Cardiac muscle cell (in vitro differentiated cells and primary cell): ENCODE results near the gene KLK14. TPM values are rescaled to one million over a fixed set of nuclear protein-coding genes. Genes with fewer than 3 reads are reported as not detected.
A peak's percentile ranks its signal among the peaks of the same experiment; 100 is the strongest.

Source experiments
- DNase-seq, 2 donors: peaks; one replicate each; pipeline versions ENCODE4 v3.0.0 to v3.0.0-alpha.2; 2010 to 2017; ENCODE audit warnings: low read depth in 1 of 2, low spot score in 1 of 2
- H3K27ac ChIP-seq: fragments of 200-600 bp; sonication (generic); 2 replicates; pipeline ENCODE4 v1.5.1; 2016
- H3K27me3 ChIP-seq: fragments of 200-600 bp; sonication (generic); 2 replicates; pipeline ENCODE4 v1.6.0; 2016; ENCODE audit warnings: control low read depth
- H3K36me3 ChIP-seq: fragments of 200-600 bp; sonication (generic); 2 replicates; pipeline ENCODE4 v1.5.1; 2016; ENCODE audit warnings: control low read depth
- H3K4me1 ChIP-seq: fragments of 200-600 bp; sonication (generic); 2 replicates; pipeline ENCODE4 v1.8.1; 2017; ENCODE audit warnings: low read depth, mild to moderate bottlenecking, mixed run types
- H3K4me3 ChIP-seq: fragments of 200-600 bp; sonication (generic); 2 replicates; pipeline ENCODE4 v1.5.1; 2016; ENCODE audit warnings: mild to moderate bottlenecking
- H3K9me3 ChIP-seq: fragments of 200-600 bp; sonication (generic); 2 replicates; pipeline ENCODE4 v1.5.1; 2017; ENCODE audit warnings: low read depth, mild to moderate bottlenecking, control low read depth
- CTCF ChIP-seq: IDR thresholded peaks from 2 replicates; pipeline ENCODE4 v1.5.1; 2012; ENCODE audit warnings: low read depth, mild to moderate bottlenecking, low read length
- polyA plus RNA-seq: library from polyadenylated mRNA; unstranded; fragments of >200 nt; fragmentation: Nextera tagmentation; extraction: Ambion mirVana; gene quantifications from 2 replicates; pipeline ENCODE4 v1.2.1, GENCODE V29; 2016
- total RNA-seq: library from RNA; depleted of rRNA; stranded (reverse); fragments of >200 nt; gene quantifications from 2 replicates; pipeline ENCODE4 v1.2.3, GENCODE V29; 2016

Gene KLK14
- total and polyA plus RNA-seq, 2 experiments from 2014 or later, result 0.24 TPM; not detected in 1

- no peaks in the 10 kb centered on the region for H3K36me3 ChIP-seq
- H3K4me3 ChIP-seq, result no peak overlapping the region
- no peaks in the 10 kb centered on the region for H3K4me1 ChIP-seq
- DNase-seq, result no peak
- no peaks in the 10 kb centered on the region for H3K9me3 ChIP-seq
- H3K27me3 ChIP-seq, result peaks cover 6% of the 10 kb centered on the region
- H3K27ac ChIP-seq, result no peak overlapping the region
- TF ChIP-seq CTCF, result no peak
Measured at GRCh38 chr19:51119101-51119500, 36.4 kb upstream of the KLK14 start.

DNA sequence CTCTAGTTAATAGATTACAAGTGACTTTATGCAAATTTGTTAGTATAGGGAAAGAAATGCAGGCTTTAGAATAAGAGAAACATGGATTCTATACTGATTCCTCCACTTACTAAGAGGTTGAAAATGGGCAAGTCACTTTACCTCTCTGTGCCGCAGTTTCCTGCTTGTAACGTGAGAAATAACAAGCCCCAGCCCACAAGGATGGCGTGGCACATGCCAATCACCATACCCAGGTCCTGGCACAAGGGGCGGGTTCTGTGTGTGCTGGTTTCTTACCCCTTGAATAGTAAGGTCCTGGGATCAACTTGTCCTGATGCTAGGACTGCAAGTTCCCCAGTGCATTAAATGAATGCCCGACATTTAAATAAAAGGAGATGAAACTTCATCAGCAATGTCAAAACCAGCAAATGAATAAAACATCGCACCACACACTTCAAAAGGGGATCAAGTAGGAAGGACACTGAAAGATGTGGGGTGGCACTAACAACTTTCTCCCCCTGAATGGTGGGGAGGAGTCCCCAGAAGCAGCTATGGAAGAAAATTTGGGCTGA is 34.1 kb upstream of the KLK14 start:
- no peak for TF ChIP-seq CTCF
- no peak overlapping the region for H3K4me3 ChIP-seq
- no peaks in the 10 kb centered on the region for H3K9me3 ChIP-seq
- no peak for DNase-seq
- H3K36me3 ChIP-seq, result no peaks in the 10 kb centered on the region
- no peak overlapping the region for H3K27ac ChIP-seq
- no peaks in the 10 kb centered on the region for H3K4me1 ChIP-seq
- peaks cover 8% of the 10 kb centered on the region for H3K27me3 ChIP-seq

GRCh38 chr19:51114087-51114729 is 31.5 kb upstream of the KLK14 start:
- no peak overlapping the region for H3K4me3 ChIP-seq
- no peaks in the 10 kb centered on the region for H3K4me1 ChIP-seq
- H3K9me3 ChIP-seq, result no peaks in the 10 kb centered on the region
- H3K36me3 ChIP-seq, result no peaks in the 10 kb centered on the region
- H3K27me3 ChIP-seq, result peaks cover 8% of the 10 kb centered on the region
- DNase-seq, result no peak
- no peak overlapping the region for H3K27ac ChIP-seq
- no peak for TF ChIP-seq CTCF

GRCh38 chr19:51111606-51112005 is 28.9 kb upstream of the KLK14 start:
- H3K27ac ChIP-seq, result no peak overlapping the region
- no peaks in the 10 kb centered on the region for H3K4me1 ChIP-seq
- no peak overlapping the region for H3K4me3 ChIP-seq
- TF ChIP-seq CTCF, result peak; percentile 34
- H3K36me3 ChIP-seq, result no peaks in the 10 kb centered on the region
- no peak for DNase-seq
- H3K9me3 ChIP-seq, result no peaks in the 10 kb centered on the region
- H3K27me3 ChIP-seq, result peaks cover 4% of the 10 kb centered on the region

DNA sequence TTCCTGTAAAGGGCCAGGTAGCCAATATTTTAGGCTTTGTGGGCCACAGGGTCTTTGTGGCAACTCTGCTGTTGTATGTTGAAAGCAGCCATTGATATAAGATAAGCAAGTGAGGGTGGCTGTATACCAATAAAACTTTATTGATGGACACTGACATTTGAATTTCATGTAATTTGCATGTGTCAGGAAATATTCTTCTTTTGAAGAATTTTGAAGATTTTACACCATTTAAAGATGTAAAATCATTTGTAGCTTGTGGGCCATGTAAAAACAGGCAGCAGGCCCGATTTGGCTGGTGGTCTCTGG is 27.9 kb upstream of the KLK14 start:
- Histone ChIP-seq H3K4me3 (no peak overlapping the region), H3K36me3 (no peaks in the 10 kb centered on the region), H3K27me3 (peaks cover 3% of the 10 kb centered on the region), H3K27ac (no peak overlapping the region), H3K9me3 (no peaks in the 10 kb centered on the region), H3K4me1 (no peaks in the 10 kb centered on the region)
- TF ChIP-seq CTCF, result no peak
- DNase-seq, result no peak

DNA sequence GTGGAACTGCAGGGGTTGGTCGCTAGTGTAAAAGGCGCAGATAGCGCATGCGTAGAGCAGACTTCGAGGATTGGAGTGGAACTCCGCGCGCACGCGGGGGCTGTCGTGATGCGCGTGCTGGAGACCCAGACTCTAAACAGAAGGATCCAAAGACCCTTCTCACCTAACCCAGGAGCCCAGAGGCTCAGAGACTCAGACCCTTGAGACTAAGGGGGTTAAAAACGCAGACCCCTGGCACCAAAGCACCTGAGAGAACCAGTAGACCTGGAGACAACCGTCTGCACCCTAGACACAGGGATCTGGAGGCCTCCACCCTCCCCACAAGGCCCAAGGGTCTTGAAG is 26.1 kb upstream of the KLK14 start:
- no peaks in the 10 kb centered on the region for H3K4me1 ChIP-seq
- no peaks in the 10 kb centered on the region for H3K27me3 ChIP-seq
- H3K4me3 ChIP-seq, result peak overlapping the region; percentile 68
- H3K9me3 ChIP-seq, result no peaks in the 10 kb centered on the region
- no peaks in the 10 kb centered on the region for H3K36me3 ChIP-seq
- TF ChIP-seq CTCF, result no peak
- no peak for DNase-seq
- H3K27ac ChIP-seq, result no peak overlapping the region
